T-helper 2 cell treated with Interferon-gamma antibody and Interleukin-4, amounts not matched to agents 5 μg/mL and 100 μg/mL, for 36 hours (primary cell): ENCODE measurements around the gene GPR137B.
"Not testable (repeated sequence)": the region's sequence is repeated elsewhere in the genome, so short reads cannot be mapped to it uniquely, and the experiment has no call there.

Source experiments
- DNase-seq: peaks from one replicate; pipeline ENCODE4 v3.0.0; 2021; ENCODE audit warnings: low spot score
- H3K27ac Mint-ChIP-seq: one replicate; pipeline ENCODE4 v1.8.0; 2021; ENCODE audit warnings: mild to moderate bottlenecking, mixed read lengths
- H3K27me3 Mint-ChIP-seq: one replicate; pipeline ENCODE4 v1.8.0; 2021; ENCODE audit warnings: low read depth, mixed read lengths
- H3K36me3 Mint-ChIP-seq: one replicate; pipeline ENCODE4 v1.8.0; 2021; ENCODE audit warnings: low read depth, mixed read lengths
- H3K4me1 Mint-ChIP-seq: one replicate; pipeline ENCODE4 v1.8.0; 2021; ENCODE audit warnings: low read depth, mixed read lengths
- H3K4me3 Mint-ChIP-seq: one replicate; pipeline ENCODE4 v1.8.0; 2022; ENCODE audit warnings: mild to moderate bottlenecking, moderate library complexity, mixed read lengths
- H3K9me3 Mint-ChIP-seq: one replicate; pipeline ENCODE4 v1.8.0; 2021; ENCODE audit warnings: mixed read lengths

GPR137B gene

GRCh38 chr1:236142253-236143103, at the start of gene GPR137B:
TSS of gene GPR137B (plus strand) at chr1:236142539. CDS start at chr1:236142623, 84 bp downstream.
- DNase-seq, result peak; percentile 69
- Mint-ChIP-seq H3K9me3 (no peaks in the 10 kb centered on the region), H3K4me1 (peaks cover 13% of the 10 kb centered on the region), H3K36me3 (no peaks in the 10 kb centered on the region), H3K27me3 (peaks cover 47% of the 10 kb centered on the region), H3K4me3 (peak within 1 kb of the TSS; percentile 93), H3K27ac (peak within 1 kb of the TSS; percentile 82)

GRCh38 chr1:236092899-236093298, 49.4 kb upstream of the GPR137B start:
- Mint-ChIP-seq H3K27ac (no peak overlapping the region), H3K36me3 (no peaks in the 10 kb centered on the region), H3K9me3 (peaks cover 6% of the 10 kb centered on the region), H3K27me3 (peaks cover 2% of the 10 kb centered on the region), H3K4me3 (no peak overlapping the region), H3K4me1 (no peaks in the 10 kb centered on the region)
- DNase-seq, result no peak

- Mint-ChIP-seq H3K36me3 (no peaks in the 10 kb centered on the region), H3K4me3 (no peak overlapping the region), H3K27ac (no peak overlapping the region), H3K9me3 (peaks cover 6% of the 10 kb centered on the region), H3K27me3 (peaks cover 2% of the 10 kb centered on the region), H3K4me1 (no peaks in the 10 kb centered on the region)
- DNase-seq, result no peak
Measured at GRCh38 chr1:236095705-236096520, 46.4 kb upstream of the GPR137B start.

- H3K27me3 Mint-ChIP-seq, H3K4me3 Mint-ChIP-seq, H3K9me3 Mint-ChIP-seq, H3K36me3 Mint-ChIP-seq, H3K4me1 Mint-ChIP-seq: not testable (repeated sequence)
- DNase-seq, result peak; percentile 88
- H3K27ac Mint-ChIP-seq, result peak overlapping the region; percentile 27
Measured at GRCh38 chr1:236096660-236097482, 45.5 kb upstream of the GPR137B start.

- Mint-ChIP-seq H3K4me3 (no peak overlapping the region), H3K36me3 (no peaks in the 10 kb centered on the region), H3K4me1 (no peaks in the 10 kb centered on the region), H3K9me3 (peaks cover 6% of the 10 kb centered on the region), H3K27me3 (peaks cover 2% of the 10 kb centered on the region), H3K27ac (no peak overlapping the region)
- no peak for DNase-seq
Measured at GRCh38 chr1:236098267-236098666, 44.1 kb upstream of the GPR137B start.

GRCh38 chr1:236099355-236099974, 42.9 kb upstream of the GPR137B start:
- DNase-seq, result no peak
- Mint-ChIP-seq H3K4me3 (no peak overlapping the region), H3K4me1 (peaks cover 2% of the 10 kb centered on the region), H3K27ac (no peak overlapping the region), H3K36me3 (no peaks in the 10 kb centered on the region), H3K27me3 (peaks cover 2% of the 10 kb centered on the region), H3K9me3 (peaks cover 6% of the 10 kb centered on the region)

GRCh38 chr1:236100799-236101198, 41.5 kb upstream of the GPR137B start:
- Mint-ChIP-seq H3K9me3 (peaks cover 6% of the 10 kb centered on the region), H3K27ac (no peak overlapping the region), H3K4me3 (no peak overlapping the region), H3K27me3 (no peaks in the 10 kb centered on the region), H3K36me3 (no peaks in the 10 kb centered on the region), H3K4me1 (peaks cover 2% of the 10 kb centered on the region)
- no peak for DNase-seq

- H3K4me1 Mint-ChIP-seq, result peaks cover 2% of the 10 kb centered on the region
- H3K27ac Mint-ChIP-seq, result no peak overlapping the region
- H3K27me3 Mint-ChIP-seq, result no peaks in the 10 kb centered on the region
- no peak for DNase-seq
- peaks cover 4% of the 10 kb centered on the region for H3K9me3 Mint-ChIP-seq
- no peak overlapping the region for H3K4me3 Mint-ChIP-seq
- no peaks in the 10 kb centered on the region for H3K36me3 Mint-ChIP-seq
Measured at GRCh38 chr1:236101233-236102200, 40.8 kb upstream of the GPR137B start.

- no peak for DNase-seq
- Mint-ChIP-seq H3K4me1 (peaks cover 5% of the 10 kb centered on the region), H3K36me3 (no peaks in the 10 kb centered on the region), H3K27ac (no peak overlapping the region), H3K9me3 (no peaks in the 10 kb centered on the region), H3K4me3 (no peak overlapping the region), H3K27me3 (peaks cover 3% of the 10 kb centered on the region)
Measured at GRCh38 chr1:236102611-236103010, 39.7 kb upstream of the GPR137B start.

- Mint-ChIP-seq H3K36me3 (no peaks in the 10 kb centered on the region), H3K4me1 (peaks cover 5% of the 10 kb centered on the region), H3K9me3 (no peaks in the 10 kb centered on the region), H3K27me3 (peaks cover 3% of the 10 kb centered on the region), H3K27ac (no peak overlapping the region), H3K4me3 (no peak overlapping the region)
- no peak for DNase-seq
Measured at GRCh38 chr1:236103059-236103458, 39.3 kb upstream of the GPR137B start.

GRCh38 chr1:236103646-236104218, 38.6 kb upstream of the GPR137B start:
- no peaks in the 10 kb centered on the region for H3K36me3 Mint-ChIP-seq
- H3K4me1 Mint-ChIP-seq, result peaks cover 5% of the 10 kb centered on the region
- no peak overlapping the region for H3K27ac Mint-ChIP-seq
- no peak overlapping the region for H3K4me3 Mint-ChIP-seq
- H3K9me3 Mint-ChIP-seq, result no peaks in the 10 kb centered on the region
- peaks cover 3% of the 10 kb centered on the region for H3K27me3 Mint-ChIP-seq
- peak; percentile 40 for DNase-seq

GRCh38 chr1:236107121-236107907, 35.0 kb upstream of the GPR137B start:
- Mint-ChIP-seq H3K36me3 (no peaks in the 10 kb centered on the region), H3K4me3 (no peak overlapping the region), H3K4me1 (peaks cover 5% of the 10 kb centered on the region), H3K27me3 (peaks cover 3% of the 10 kb centered on the region), H3K9me3 (no peaks in the 10 kb centered on the region), H3K27ac (no peak overlapping the region)
- DNase-seq, result no peak
